Measurements from ENCODE around the gene CFAP77. TPM values are rescaled to one million over a fixed set of nuclear protein-coding genes. Genes with fewer than 3 reads are reported as not detected.

CFAP77 gene
- total and polyA plus RNA-seq, 4 donors: 0.38 TPM; not detected in 3

GRCh38 chr9:132516911-132517310, 106.9 kb downstream of the CFAP77 start:
- 48 to 51% methylated on average over 18 of the region's 18 CpGs for WGBS, 2 donors
- Histone ChIP-seq H3K27ac (ENCODE audit: low read depth in 1 of 2, low read length in 2 of 2) (no peak overlapping the region), H3K9me3 (ENCODE audit: control insufficient read depth, low read length) (no peaks in the 10 kb centered on the region), H3K4me3 (ENCODE audit: low read length in 2 of 2) (no peak overlapping the region), H3K36me3 (ENCODE audit: control insufficient read depth in 1 of 2, insufficient read depth in 2 of 2, low read length in 1 of 2) (no peaks in the 10 kb centered on the region), H3K4me1 (ENCODE audit: control insufficient read depth in 1 of 2, insufficient read depth in 2 of 2, low read length in 2 of 2) (no peaks in the 10 kb centered on the region), H3K27me3 (ENCODE audit: control insufficient read depth in 1 of 2, insufficient read depth in 2 of 2, low read length in 1 of 2) (no peaks in the 10 kb centered on the region)
- ATAC-seq (ENCODE audit: low FRiP score): no peak
- DNase-seq: no peak
- intact Hi-C loops (cut with DNase I): no loop called here

- no peak for ATAC-seq (ENCODE audit: low FRiP score)
- Histone ChIP-seq H3K4me1 (ENCODE audit: control insufficient read depth in 1 of 2, insufficient read depth in 2 of 2, low read length in 2 of 2) (no peaks in the 10 kb centered on the region), H3K36me3 (ENCODE audit: control insufficient read depth in 1 of 2, insufficient read depth in 2 of 2, low read length in 1 of 2) (no peaks in the 10 kb centered on the region), H3K4me3 (ENCODE audit: low read length in 2 of 2) (no peak overlapping the region), H3K9me3 (ENCODE audit: control insufficient read depth, low read length) (no peaks in the 10 kb centered on the region), H3K27ac (ENCODE audit: low read depth in 1 of 2, low read length in 2 of 2) (no peak overlapping the region), H3K27me3 (ENCODE audit: control insufficient read depth in 1 of 2, insufficient read depth in 2 of 2, low read length in 1 of 2) (no peaks in the 10 kb centered on the region)
- WGBS, 2 donors: 77 to 81% methylated on average over 21 of the region's 21 CpGs
- DNase-seq: no peak
- intact Hi-C loops (cut with DNase I): no loop called here
Measured at GRCh38 chr9:132517815-132518550, 108.0 kb downstream of the CFAP77 start.

GRCh38 chr9:132518626-132519025, 108.6 kb downstream of the CFAP77 start:
- 73 to 84% methylated on average over 11 of the region's 11 CpGs for WGBS, 2 donors
- DNase-seq (no peak), ATAC-seq (ENCODE audit: low FRiP score) (no peak)
- Histone ChIP-seq H3K4me1 (ENCODE audit: control insufficient read depth in 1 of 2, insufficient read depth in 2 of 2, low read length in 2 of 2) (no peaks in the 10 kb centered on the region), H3K27ac (ENCODE audit: low read depth in 1 of 2, low read length in 2 of 2) (no peak overlapping the region), H3K4me3 (ENCODE audit: low read length in 2 of 2) (no peak overlapping the region), H3K27me3 (ENCODE audit: control insufficient read depth in 1 of 2, insufficient read depth in 2 of 2, low read length in 1 of 2) (no peaks in the 10 kb centered on the region), H3K9me3 (ENCODE audit: control insufficient read depth, low read length) (no peaks in the 10 kb centered on the region), H3K36me3 (ENCODE audit: control insufficient read depth in 1 of 2, insufficient read depth in 2 of 2, low read length in 1 of 2) (no peaks in the 10 kb centered on the region)
- intact Hi-C loops (cut with DNase I): no loop called here

GRCh38 chr9:132519033-132519432, 109.0 kb downstream of the CFAP77 start:
- H3K27me3 ChIP-seq (ENCODE audit: control insufficient read depth in 1 of 2, insufficient read depth in 2 of 2, low read length in 1 of 2): no peaks in the 10 kb centered on the region

GRCh38 chr9:132520612-132521011, 110.6 kb downstream of the CFAP77 start:
- no peaks in the 10 kb centered on the region for H3K36me3 ChIP-seq (ENCODE audit: control insufficient read depth in 1 of 2, insufficient read depth in 2 of 2, low read length in 1 of 2)
- ATAC-seq (ENCODE audit: low FRiP score) (no peak), DNase-seq (no peak)
- no peak overlapping the region for H3K4me3 ChIP-seq (ENCODE audit: low read length in 2 of 2)
- no peak overlapping the region for H3K27ac ChIP-seq (ENCODE audit: low read depth in 1 of 2, low read length in 2 of 2)
- H3K27me3 ChIP-seq (ENCODE audit: control insufficient read depth in 1 of 2, insufficient read depth in 2 of 2, low read length in 1 of 2): no peaks in the 10 kb centered on the region
- no peaks in the 10 kb centered on the region for H3K9me3 ChIP-seq (ENCODE audit: control insufficient read depth, low read length)
- H3K4me1 ChIP-seq (ENCODE audit: control insufficient read depth in 1 of 2, insufficient read depth in 2 of 2, low read length in 2 of 2): no peaks in the 10 kb centered on the region
- intact Hi-C loops (cut with DNase I): no loop called here
- WGBS, 2 donors: 64 to 69% methylated on average over 5 of the region's 5 CpGs

More at GRCh38 chr9:132519033-132519432, 109.0 kb downstream of the CFAP77 start:
- H3K4me3 ChIP-seq (ENCODE audit: low read length in 2 of 2): no peak overlapping the region
- H3K4me1 ChIP-seq (ENCODE audit: control insufficient read depth in 1 of 2, insufficient read depth in 2 of 2, low read length in 2 of 2): no peaks in the 10 kb centered on the region
- intact Hi-C loops (cut with DNase I): no loop called here
- H3K27ac ChIP-seq (ENCODE audit: low read depth in 1 of 2, low read length in 2 of 2): no peak overlapping the region
- ATAC-seq (ENCODE audit: low FRiP score) (no peak), DNase-seq (no peak)
- no peaks in the 10 kb centered on the region for H3K9me3 ChIP-seq (ENCODE audit: control insufficient read depth, low read length)
- WGBS, 2 donors: 68 to 74% methylated on average over 2 of the region's 2 CpGs
- no peaks in the 10 kb centered on the region for H3K36me3 ChIP-seq (ENCODE audit: control insufficient read depth in 1 of 2, insufficient read depth in 2 of 2, low read length in 1 of 2)

GRCh38 chr9:132525308-132526023, 115.5 kb downstream of the CFAP77 start:
- no peaks in the 10 kb centered on the region for H3K9me3 ChIP-seq (ENCODE audit: control insufficient read depth, low read length)
- WGBS, 2 donors: 80 to 83% methylated on average over 5 of the region's 5 CpGs
- no peak overlapping the region for H3K4me3 ChIP-seq (ENCODE audit: low read length in 2 of 2)
- H3K27ac ChIP-seq (ENCODE audit: low read depth in 1 of 2, low read length in 2 of 2): no peak overlapping the region
- H3K27me3 ChIP-seq (ENCODE audit: control insufficient read depth in 1 of 2, insufficient read depth in 2 of 2, low read length in 1 of 2): no peaks in the 10 kb centered on the region
- H3K36me3 ChIP-seq (ENCODE audit: control insufficient read depth in 1 of 2, insufficient read depth in 2 of 2, low read length in 1 of 2): no peaks in the 10 kb centered on the region
- ATAC-seq (ENCODE audit: low FRiP score) (no peak), DNase-seq (no peak)
- intact Hi-C loops (cut with DNase I): no loop called here
- H3K4me1 ChIP-seq (ENCODE audit: control insufficient read depth in 1 of 2, insufficient read depth in 2 of 2, low read length in 2 of 2): no peaks in the 10 kb centered on the region

- DNase-seq (no peak), ATAC-seq (ENCODE audit: low FRiP score) (no peak)
- intact Hi-C loops (cut with DNase I): no loop called here
- Histone ChIP-seq H3K36me3 (ENCODE audit: control insufficient read depth in 1 of 2, insufficient read depth in 2 of 2, low read length in 1 of 2) (no peaks in the 10 kb centered on the region), H3K27ac (ENCODE audit: low read depth in 1 of 2, low read length in 2 of 2) (no peak overlapping the region), H3K4me3 (ENCODE audit: low read length in 2 of 2) (no peak overlapping the region), H3K4me1 (ENCODE audit: control insufficient read depth in 1 of 2, insufficient read depth in 2 of 2, low read length in 2 of 2) (no peaks in the 10 kb centered on the region), H3K27me3 (ENCODE audit: control insufficient read depth in 1 of 2, insufficient read depth in 2 of 2, low read length in 1 of 2) (no peaks in the 10 kb centered on the region), H3K9me3 (ENCODE audit: control insufficient read depth, low read length) (peaks cover 3% of the 10 kb centered on the region)
- 22 to 32% methylated on average over 13 of the region's 13 CpGs for WGBS, 2 donors
Measured at GRCh38 chr9:132531195-132531594, 121.2 kb downstream of the CFAP77 start.

GRCh38 chr9:132531710-132532570, 121.9 kb downstream of the CFAP77 start:
- peaks cover 3% of the 10 kb centered on the region for H3K9me3 ChIP-seq (ENCODE audit: control insufficient read depth, low read length)
- H3K27me3 ChIP-seq (ENCODE audit: control insufficient read depth in 1 of 2, insufficient read depth in 2 of 2, low read length in 1 of 2): no peaks in the 10 kb centered on the region
- H3K27ac ChIP-seq (ENCODE audit: low read depth in 1 of 2, low read length in 2 of 2): no peak overlapping the region
- no peak for DNase-seq
- intact Hi-C loops (cut with DNase I): no loop called here
- 60 to 67% methylated on average over 25 of the region's 25 CpGs for WGBS, 2 donors
- no peaks in the 10 kb centered on the region for H3K4me1 ChIP-seq (ENCODE audit: control insufficient read depth in 1 of 2, insufficient read depth in 2 of 2, low read length in 2 of 2)
- no peaks in the 10 kb centered on the region for H3K36me3 ChIP-seq (ENCODE audit: control insufficient read depth in 1 of 2, insufficient read depth in 2 of 2, low read length in 1 of 2)
- no peak for ATAC-seq (ENCODE audit: low FRiP score)
- no peak overlapping the region for H3K4me3 ChIP-seq (ENCODE audit: low read length in 2 of 2)
